ENCODE measurements around the gene PRKD1.

GRCh38 chr14:29643433-29644211 is 284.0 kb downstream of the PRKD1 start:
- TF ChIP-seq, protein P1, sequence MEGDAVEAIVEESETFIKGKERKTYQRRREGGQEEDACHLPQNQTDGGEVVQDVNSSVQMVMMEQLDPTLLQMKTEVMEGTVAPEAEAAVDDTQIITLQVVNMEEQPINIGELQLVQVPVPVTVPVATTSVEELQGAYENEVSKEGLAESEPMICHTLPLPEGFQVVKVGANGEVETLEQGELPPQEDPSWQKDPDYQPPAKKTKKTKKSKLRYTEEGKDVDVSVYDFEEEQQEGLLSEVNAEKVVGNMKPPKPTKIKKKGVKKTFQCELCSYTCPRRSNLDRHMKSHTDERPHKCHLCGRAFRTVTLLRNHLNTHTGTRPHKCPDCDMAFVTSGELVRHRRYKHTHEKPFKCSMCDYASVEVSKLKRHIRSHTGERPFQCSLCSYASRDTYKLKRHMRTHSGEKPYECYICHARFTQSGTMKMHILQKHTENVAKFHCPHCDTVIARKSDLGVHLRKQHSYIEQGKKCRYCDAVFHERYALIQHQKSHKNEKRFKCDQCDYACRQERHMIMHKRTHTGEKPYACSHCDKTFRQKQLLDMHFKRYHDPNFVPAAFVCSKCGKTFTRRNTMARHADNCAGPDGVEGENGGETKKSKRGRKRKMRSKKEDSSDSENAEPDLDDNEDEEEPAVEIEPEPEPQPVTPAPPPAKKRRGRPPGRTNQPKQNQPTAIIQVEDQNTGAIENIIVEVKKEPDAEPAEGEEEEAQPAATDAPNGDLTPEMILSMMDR (IDR thresholded peaks at IDR 0.05): no peak
- TF ChIP-seq POLR2A (IDR thresholded peaks at IDR 0.05): no peak

Measured in right lobe of liver (tissue), 4 donors.